Coronary artery (tissue), 2 donors: Measurements from ENCODE around the gene PITX3.

Experiments used
- DNase-seq: peaks from one replicate; pipeline ENCODE4 v3.0.0-alpha.2; 2017; ENCODE audit warnings: low spot score
- H3K27ac ChIP-seq, 2 donors: fragments of 200-600 bp; sonication (generic); one replicate each; pipeline ENCODE4 v1.5.1; 2016 to 2019
- H3K4me3 ChIP-seq: fragments of 200-600 bp; sonication (generic); 2 replicates; pipeline ENCODE4 v1.5.1; 2016; ENCODE audit warnings: mild to moderate bottlenecking, moderate library complexity
- TF ChIP-seq, protein P1 (sequence below): fragments of 200-600 bp; sonication (generic); IDR thresholded peaks from one replicate; pipeline ENCODE4 v1.5.1; 2019; ENCODE audit warnings: antibody characterized with exemption

The PITX3 gene

DNA sequence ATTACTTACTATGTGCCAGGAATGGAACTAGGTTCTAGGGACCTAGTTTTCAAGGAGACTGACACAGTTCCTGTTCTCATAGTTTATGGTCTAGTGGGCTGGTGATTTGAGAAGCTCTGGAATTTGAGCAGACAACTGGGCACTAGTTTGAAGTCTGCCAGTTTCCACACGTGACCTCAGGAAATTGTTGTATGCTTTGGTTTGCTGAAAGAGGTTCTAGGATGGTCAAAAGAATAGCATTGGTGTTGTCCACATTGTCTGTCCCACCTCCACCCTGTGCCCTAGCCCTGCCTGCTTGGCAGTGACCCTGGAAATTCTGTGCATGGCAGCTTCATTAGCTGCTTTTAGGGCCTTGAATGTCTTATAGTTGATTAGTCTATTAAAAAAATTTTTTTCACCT is 32.8 kb upstream of the PITX3 start:
- no peak for DNase-seq
- TF ChIP-seq, protein P1, sequence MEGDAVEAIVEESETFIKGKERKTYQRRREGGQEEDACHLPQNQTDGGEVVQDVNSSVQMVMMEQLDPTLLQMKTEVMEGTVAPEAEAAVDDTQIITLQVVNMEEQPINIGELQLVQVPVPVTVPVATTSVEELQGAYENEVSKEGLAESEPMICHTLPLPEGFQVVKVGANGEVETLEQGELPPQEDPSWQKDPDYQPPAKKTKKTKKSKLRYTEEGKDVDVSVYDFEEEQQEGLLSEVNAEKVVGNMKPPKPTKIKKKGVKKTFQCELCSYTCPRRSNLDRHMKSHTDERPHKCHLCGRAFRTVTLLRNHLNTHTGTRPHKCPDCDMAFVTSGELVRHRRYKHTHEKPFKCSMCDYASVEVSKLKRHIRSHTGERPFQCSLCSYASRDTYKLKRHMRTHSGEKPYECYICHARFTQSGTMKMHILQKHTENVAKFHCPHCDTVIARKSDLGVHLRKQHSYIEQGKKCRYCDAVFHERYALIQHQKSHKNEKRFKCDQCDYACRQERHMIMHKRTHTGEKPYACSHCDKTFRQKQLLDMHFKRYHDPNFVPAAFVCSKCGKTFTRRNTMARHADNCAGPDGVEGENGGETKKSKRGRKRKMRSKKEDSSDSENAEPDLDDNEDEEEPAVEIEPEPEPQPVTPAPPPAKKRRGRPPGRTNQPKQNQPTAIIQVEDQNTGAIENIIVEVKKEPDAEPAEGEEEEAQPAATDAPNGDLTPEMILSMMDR = no peak
- no peak overlapping the region for H3K27ac ChIP-seq
- H3K4me3 ChIP-seq = no peak overlapping the region

DNA sequence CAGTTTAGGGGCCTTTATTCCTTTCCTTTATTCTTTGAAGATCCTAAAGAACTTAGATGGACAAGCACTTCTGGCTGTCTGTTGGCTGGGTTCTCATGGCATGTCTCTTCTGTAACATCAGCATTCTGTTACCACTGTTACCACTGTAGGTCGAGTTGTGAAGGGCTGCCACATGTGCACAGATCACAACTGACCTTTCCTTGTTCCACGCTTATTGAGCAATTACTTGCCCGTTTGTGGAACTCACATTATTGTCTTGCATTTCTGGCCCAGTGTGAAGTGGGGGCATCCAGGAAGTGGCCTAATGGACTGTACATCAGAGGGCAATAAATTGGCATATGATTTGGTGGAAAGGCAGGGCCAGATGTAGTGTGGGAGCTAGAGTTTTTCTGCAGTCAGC is 27.7 kb upstream of the PITX3 start:
- H3K27ac ChIP-seq = no peak overlapping the region
- TF ChIP-seq, protein P1 = no peak
- H3K4me3 ChIP-seq = no peak overlapping the region
- DNase-seq = no peak

DNA sequence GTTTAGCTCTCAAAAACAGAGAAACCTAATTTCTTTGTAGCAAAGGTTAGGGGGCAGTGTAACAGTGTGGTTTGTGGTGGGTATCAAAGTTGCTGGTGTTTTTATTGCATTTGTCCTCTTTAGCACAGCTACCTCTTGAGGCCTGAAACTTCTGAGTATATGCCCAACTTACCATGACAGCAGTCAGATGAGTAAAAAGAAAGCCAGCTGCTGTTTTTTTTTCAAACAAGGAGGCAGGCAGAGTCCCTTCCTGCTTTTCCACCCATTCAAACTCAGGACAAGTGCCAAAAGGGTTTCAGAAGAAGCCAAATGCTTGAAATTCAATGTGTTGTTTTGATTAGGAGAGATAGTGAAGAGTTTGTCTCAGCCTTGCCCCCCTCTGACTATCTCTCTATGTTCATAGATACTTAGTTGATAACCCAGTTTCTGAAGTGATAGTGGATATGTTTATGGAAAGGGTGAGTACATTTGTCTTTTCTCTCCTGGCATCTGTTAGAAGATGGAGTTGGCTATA is 27.1 kb upstream of the PITX3 start:
- DNase-seq = no peak
- H3K4me3 ChIP-seq = no peak overlapping the region
- TF ChIP-seq, protein P1 = no peak
- H3K27ac ChIP-seq = no peak overlapping the region

DNA sequence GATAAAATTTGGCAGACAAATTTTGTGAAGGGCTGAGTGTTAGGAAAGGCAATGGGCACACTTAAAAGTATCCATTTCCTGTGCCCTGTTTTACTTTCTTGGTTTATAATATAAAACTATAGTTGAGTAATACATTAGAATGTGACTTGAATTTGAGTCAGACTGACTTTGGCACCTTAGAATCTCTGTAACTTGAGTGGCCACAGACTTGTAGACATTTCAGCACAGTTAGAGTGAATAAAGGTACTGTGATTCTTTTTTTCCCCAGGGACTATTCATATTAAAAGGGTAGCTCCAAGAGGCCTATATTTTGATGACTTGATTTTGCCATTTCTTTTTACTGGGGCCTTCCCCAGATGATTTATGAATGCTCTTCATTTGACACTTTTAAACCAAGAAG is 26.4 kb upstream of the PITX3 start:
- Histone ChIP-seq H3K27ac (peak overlapping the region in 1 of 2 donors; percentile 21), H3K4me3 (no peak overlapping the region)
- TF ChIP-seq, protein P1 = no peak
- no peak for DNase-seq

DNA sequence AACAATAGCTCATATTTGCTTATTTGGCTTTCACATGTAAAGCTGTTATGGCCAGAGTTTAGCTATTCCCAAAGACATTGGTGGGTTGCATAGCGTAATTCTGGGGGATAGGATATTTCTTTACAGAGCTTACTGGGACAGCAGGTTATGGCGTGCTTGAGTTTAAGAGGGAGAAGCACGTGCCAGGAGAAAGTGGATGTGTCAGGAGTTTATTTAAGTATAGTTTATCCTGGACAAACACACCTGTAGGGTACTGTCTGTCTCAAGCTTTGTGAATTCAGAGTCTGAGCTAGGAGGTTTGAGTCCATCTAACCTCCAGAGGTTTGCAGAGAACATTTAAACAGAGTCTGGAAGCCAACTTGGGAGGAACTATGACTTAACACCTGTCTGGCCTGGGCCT is 25.4 kb upstream of the PITX3 start:
- TF ChIP-seq, protein P1 = no peak
- no peak for DNase-seq
- H3K27ac ChIP-seq = no peak overlapping the region
- H3K4me3 ChIP-seq = no peak overlapping the region

DNA sequence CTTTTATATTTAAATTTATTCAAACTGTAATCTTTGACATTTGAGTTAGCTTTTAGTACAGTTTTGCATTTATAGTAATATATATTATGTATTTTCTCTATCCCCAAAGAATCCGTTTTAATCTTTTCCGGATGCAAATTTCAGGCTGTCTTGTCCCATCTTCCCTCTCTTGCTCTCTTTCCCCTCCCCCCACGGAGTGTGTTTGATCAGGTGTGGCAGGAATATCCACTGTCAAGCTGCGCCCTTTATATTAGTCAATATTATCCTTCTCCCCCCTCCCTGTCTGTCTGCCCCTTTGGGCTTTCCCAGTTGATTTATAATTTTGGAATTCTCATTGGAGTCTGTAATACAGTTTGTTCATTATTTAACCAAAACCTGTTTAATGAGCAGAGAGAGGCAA is 23.1 kb upstream of the PITX3 start:
- Histone ChIP-seq H3K4me3 (no peak overlapping the region), H3K27ac (no peak overlapping the region)
- DNase-seq = no peak
- TF ChIP-seq, protein P1 = no peak

DNA sequence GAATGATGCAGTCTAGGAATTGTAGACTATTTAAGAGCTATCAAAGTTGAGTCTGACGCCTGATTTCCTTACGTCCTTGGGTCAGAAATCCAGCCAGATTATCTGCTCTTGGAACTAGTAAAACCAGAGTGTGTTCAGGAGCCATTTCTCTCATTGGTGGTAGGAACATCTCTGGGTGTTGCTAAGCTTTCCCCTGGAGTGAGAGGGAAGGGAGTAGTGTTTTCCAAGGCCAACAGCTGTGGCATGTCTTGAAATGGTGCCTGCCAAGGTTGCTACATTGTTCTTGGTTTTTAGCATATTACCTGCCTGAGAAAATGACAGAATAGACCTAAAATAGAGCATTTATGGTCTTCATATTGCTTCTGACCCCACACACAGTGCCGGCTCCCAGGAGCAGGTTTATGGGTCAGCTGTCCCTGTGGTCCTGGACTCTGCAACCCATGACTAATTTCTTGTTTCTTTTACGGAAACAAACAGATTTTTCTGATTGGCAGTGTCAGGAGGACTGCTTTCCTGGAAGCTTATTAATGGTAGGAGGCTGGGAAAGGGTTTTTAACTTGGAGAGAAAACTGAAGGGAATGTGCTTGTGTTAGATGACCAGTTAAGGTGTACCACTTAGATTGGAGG is 21.5 kb upstream of the PITX3 start:
- no peak for DNase-seq
- H3K27ac ChIP-seq = no peak overlapping the region
- TF ChIP-seq, protein P1 = no peak
- H3K4me3 ChIP-seq = no peak overlapping the region
